CD4-positive, alpha-beta T cell treated with Interleukin-12 subunit alpha and Interleukin-12 subunit beta, for 1 hour (primary cell): ENCODE measurements around the gene FCER2.

Source experiments
- DNase-seq: peaks from one replicate; pipeline ENCODE4 v3.0.0-alpha.2; 2020

FCER2 gene

DNA sequence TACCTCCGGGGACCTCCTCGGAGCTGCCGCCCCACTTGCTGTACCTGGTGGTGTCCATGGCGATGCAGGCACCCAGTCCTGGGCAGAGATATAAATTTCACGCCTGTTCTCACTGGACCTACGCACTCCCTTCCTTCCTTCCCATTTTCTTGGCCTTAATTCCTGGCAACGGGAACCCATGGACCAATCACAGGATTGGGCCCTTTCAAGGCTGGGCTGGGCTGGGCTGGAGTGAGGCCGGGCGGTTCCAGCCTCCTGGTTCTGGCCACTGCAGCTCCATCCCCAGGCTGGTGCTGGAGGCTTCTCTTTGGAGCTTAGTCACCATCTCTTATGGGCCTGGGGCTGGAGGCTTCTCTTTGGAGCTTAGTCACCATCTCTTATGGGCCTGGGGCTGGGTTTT, 30.1 kb upstream of the FCER2 start, which contains the start of gene CLEC4G:
TSS of gene CLEC4G (minus strand) at position 66 of the 400 bp plus-strand sequence. CDS start at position 58, 8 bp downstream.
- no peak for DNase-seq

- DNase-seq = no peak
Measured at GRCh38 chr19:7731615-7732014, 29.7 kb upstream of the FCER2 start.

- no peak for DNase-seq
Measured at GRCh38 chr19:7731218-7731595, 29.3 kb upstream of the FCER2 start.

DNA sequence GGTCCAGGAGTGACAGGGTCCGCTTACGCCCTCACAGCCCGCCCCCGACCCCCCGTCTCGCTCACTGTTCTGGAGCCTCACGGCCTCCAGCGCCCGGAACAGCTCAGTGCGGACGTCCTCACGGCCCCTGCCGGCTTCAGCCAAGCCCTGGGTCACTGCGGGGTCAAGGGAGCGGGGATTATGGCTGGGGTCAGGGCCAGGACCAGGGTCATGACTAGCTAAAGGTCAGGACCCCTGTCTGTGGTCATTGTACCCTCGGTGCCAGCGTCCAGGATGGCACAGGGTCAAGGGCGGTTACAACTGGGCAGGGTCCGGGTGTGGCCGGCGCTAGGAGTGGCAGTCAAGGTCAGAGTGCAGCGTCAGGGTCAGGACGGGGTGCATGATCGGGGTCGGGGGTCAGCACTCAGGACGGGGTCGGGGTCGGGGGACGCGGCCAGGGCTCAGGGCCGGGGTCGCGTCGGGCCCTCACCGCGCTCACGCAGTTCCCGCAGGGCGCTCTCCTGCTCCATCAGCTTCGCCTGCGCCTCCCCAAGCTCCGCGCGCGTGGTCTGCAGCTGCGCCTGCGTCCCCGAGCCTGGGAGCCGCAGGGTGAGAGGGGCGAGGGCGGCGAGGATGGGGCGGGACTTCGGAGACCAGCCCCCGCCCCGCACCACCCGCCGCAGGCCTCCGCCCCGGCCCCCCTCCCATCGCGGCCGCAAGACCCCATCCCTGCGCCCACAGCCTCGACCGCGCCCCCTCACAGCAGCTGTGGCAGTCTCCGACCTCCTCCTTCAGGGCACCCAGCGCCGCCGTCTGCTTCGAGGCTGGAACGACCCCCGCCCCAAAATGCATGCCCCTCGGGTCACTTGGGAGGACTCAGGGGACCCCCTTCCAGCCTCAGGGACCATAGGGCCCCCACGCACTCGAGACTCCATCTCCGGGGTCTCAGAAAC, 28.6 kb upstream of the FCER2 start:
- no peak for DNase-seq

DNA sequence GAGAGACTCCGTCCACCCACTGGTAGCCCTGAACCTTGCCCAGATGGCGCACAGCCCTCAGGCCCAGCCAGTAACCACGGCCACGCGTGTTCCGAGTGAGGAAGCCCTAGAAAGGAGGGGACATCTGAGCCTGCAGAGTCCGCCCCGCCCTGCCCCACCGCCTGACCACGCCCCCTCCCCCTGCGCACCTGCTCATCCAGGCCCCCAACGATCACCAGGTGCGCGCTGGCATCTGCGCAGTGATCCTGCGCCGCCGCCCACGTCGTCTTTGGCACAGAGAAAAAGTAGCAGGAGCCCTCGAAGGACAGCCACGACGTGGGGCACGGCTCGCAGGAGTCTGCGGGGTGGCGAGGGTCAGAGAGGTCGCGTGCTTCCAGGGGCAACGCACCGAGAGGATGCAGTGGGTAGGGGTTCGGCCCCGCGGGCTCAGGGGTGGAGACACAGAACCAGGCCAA, 27.9 kb upstream of the FCER2 start:
- DNase-seq = peak; percentile 18

DNA sequence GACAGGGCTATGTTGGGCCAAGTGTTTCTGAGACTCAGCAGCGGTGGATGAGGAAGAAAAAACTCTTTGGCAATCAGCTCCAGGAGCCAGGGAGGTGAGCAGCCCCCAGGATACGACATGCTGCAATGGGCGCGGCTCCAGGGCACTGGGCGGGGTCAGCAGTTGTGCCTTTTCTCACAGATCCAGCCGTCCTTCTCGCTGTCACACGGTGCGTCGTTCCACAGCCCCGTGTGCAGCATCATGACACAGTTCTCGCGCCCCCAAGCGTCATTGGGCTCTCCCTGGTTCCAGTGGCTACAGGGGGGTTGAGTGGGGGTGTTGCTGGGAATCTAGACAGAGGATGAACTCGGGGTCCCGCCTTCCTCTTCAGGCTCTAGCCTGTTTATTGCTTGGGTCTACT, 27.3 kb upstream of the FCER2 start:
- DNase-seq = no peak

- no peak for DNase-seq
Measured at GRCh38 chr19:7725791-7726190, 23.9 kb upstream of the FCER2 start.

GRCh38 chr19:7722231-7722651, 20.3 kb upstream of the FCER2 start:
- DNase-seq = no peak

GRCh38 chr19:7720351-7720750, 18.4 kb upstream of the FCER2 start:
- DNase-seq = no peak

DNA sequence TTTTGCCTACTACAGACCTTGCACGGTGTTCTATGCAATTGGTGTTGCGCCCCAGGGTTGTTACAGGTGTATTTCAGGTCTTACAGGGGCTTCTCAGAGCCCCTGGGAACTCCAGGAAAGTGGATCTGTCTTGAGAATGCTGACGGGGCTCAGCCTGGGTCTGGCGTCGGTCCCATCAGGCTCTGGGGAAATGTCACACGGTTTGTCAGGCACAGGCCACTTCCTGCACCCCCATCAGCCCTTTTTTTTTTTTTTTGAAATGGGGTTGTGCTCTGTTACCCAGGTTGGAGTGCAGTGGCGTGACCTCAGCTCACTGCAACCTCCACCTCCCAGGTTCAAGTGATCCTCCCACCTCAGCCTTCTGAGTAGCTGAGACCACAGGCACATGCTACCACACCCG, 16.7 kb upstream of the FCER2 start:
- no peak for DNase-seq

DNA sequence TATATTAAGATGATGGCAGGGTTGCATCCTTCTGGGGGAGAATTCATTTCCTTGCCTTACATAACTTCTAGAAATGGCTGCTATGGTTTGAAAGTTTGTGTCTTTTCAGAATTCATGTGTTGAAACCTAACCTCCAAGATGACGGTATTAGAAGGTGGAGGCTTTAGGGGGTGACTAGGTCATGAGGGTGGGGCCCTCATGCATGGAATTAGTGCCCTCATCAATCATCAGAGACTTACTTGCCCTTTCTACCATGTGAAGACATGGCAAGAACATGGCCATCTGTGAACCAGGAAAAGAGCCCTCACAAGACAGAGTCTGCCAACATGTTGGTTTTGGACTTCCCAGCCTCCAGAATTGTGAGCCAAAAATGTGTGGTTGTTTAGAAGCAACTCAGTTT, 14.8 kb upstream of the FCER2 start:
- DNase-seq = no peak

DNA sequence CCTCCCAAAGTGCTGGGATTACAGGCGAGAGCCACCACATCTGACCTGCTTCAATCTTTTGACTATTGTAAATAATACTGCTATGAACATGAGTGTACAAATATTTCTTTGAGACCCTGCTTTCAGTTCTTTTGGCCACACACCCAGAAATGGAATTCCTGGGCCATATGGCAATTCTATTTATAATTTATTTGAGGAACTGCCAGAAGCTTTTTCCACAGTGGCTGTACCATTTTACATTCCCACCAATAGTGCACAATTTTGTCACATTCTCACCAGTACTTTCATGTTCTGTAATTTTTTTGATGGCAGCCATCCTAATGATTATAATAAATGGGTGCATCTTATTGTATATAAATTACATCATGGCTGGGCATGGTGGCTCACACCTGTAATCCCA, 13.7 kb upstream of the FCER2 start:
- no peak for DNase-seq

DNA sequence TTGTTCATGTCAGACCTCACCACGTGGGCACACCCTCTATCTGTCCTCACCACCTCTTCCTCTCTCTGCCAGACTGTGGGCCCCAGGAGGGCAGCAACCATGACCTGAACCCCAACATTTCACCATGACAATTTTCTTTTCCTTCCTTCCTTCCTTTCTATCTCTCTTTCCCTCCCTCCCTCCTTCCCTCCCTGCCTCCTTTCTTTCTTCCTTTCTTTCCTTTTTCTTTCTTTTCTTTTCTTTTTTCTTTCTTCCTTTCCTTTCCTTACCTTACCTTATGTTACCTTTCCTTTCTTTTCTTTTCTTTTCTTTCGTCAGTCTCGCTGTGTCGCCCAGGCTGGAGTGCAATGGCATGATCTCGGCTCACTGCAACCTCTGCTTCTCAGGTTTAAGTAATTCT, 8.7 kb upstream of the FCER2 start:
- no peak for DNase-seq

GRCh38 chr19:7709932-7710460, 8.1 kb upstream of the FCER2 start:
- DNase-seq = no peak

- DNase-seq = no peak
Measured at GRCh38 chr19:7706955-7707456, 5.1 kb upstream of the FCER2 start.

DNA sequence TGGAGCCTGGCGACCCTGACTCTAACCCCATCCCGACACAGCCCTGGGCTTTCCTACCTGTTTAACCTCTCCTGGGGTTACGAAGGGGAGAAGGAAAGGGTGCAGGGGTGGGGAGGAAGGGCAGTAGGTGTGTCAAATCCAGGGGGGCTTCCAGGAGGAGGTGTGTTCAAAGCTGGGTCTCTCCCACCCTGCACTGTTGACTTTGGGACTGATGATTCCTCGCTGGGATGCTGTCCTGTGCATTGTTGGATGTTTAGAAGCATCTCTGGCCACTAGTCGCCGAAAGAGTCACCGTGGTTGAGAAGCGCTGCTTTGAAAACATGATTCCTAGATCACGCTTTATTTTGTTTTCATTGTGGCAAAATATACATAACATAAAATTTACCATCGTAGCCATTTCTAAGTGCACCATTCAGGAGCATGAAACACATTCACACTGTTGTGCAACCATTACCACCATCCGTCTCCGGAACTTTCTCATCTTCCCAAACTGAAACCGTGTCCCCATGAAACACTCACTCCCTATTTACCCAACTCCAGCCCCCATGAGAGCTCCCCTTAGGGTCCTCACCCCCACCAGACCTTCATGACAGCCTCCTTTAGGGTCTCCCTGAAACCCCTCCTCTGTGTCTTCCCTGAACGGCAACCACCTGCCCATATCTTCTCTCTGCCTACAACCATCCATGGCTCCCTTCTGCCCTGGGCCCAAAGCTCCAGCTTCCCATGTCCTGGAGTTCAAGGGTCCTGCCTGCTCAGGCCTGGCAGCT, 4.4 kb upstream of the FCER2 start:
- no peak for DNase-seq

DNA sequence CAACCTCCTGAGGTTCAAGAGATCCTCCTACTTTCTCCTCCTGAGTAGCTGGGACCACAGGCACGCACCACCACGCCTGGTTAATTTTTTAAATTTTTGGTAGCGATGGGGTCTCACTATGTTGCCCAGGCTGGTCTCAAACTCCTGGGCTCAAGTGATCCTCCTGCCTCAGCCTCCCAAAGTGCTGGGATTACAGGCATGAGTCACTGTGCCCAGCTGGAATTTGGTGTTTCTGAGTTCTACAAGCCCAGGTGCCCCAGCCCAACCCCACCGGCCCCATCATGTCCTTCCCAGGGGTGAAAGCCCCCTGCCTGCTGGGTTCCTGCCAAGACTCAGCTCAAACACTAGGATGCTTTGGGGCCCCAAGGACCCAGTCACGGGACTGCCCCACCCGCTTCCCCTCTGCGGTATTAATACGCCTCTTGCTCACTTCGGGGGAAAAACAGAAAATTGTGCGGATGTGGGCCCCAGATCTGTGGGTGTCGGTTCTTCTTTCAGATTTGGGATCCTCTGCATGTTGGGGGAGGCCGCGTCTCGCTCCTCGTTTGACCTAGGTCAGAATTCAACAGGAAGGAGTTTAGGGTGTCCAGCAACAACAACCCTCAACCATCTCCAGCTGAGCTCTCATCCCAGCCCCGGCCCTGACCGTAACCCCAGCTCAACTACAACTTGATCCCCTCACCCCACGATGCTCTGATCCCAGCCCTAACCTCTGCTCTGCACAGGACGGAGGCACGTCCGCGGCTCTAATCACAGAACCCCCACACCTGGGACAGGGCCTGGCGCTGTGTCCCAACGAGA, 3.7 kb upstream of the FCER2 start:
- peak; percentile 81 for DNase-seq

GRCh38 chr19:7704280-7705060, 2.5 kb upstream of the FCER2 start:
- no peak for DNase-seq

DNA sequence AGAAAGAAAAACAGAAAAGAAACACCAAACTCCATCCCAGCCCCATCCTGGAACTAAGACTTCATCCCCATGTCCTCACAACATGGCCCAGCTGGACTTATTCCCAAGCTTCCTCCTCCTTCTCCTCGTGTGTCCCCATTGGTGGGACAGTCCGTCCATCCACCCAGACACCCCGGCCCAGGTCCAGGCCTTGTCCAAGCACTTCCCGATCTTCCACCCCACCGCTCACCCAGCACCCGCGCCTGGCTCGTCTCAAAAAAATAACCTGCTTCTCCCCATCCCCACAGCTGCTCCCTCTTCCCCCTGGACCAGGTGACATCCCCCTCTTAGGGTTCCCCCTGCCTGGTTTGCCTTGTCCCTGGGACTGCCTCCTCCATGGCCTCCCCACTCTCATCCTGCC, 1.4 kb upstream of the FCER2 start:
- no peak for DNase-seq

- no peak for DNase-seq
Measured at GRCh38 chr19:7701049-7701653, 780 bp downstream of the FCER2 start.
